SK-N-SH treated with all-trans-retinoic acid at 6 μM for 48 hours (cell line): ENCODE results near the gene PDGFRB.

Experiments used
- ATAC-seq: fragments of 200-7000 bp; cut with Tn5 transposase; 3 replicates; pipeline ENCODE4 v1.9.1; 2020; ENCODE audit warnings: mild to moderate bottlenecking, moderate library complexity
- ARNTL ChIP-seq: fragments of 450-650 bp; formaldehyde crosslinking; IDR thresholded peaks from 2 replicates; pipeline ENCODE4 v1.5.0; 2020; ENCODE audit warnings: low read depth, mild to moderate bottlenecking, moderate library complexity, borderline replicate concordance
- BACH2 ChIP-seq: fragments of 250-450 bp; sonication (Bioruptor Pico); IDR thresholded peaks from 2 replicates; pipeline ENCODE4 v1.9.0; 2021; ENCODE audit warnings: mild to moderate bottlenecking, borderline replicate concordance
- CSDC2 ChIP-seq: fragments of 250-450 bp; sonication (Bioruptor Pico); IDR thresholded peaks from 2 replicates; pipeline ENCODE4 v1.5.0; 2020; ENCODE audit warnings: mild to moderate bottlenecking, moderate library complexity
- ESRRG ChIP-seq: fragments of 250-450 bp; sonication (Bioruptor Pico); IDR thresholded peaks from 2 replicates; pipeline ENCODE4 v1.6.1; 2021; ENCODE audit warnings: mild to moderate bottlenecking
- ISL1 ChIP-seq: fragments of 250-450 bp; sonication (Bioruptor Pico); IDR thresholded peaks from 2 replicates; pipeline ENCODE4 v2.1.2; 2022; ENCODE audit warnings: mild to moderate bottlenecking, moderate library complexity
- OSR1 ChIP-seq: fragments of 250-450 bp; sonication (Bioruptor Pico); IDR thresholded peaks from 2 replicates; pipeline ENCODE4 v1.8.0; 2022; ENCODE audit warnings: moderate library complexity, mild to moderate bottlenecking, inconsistent platforms
- PPARA ChIP-seq: fragments of 250-450 bp; sonication (Bioruptor Pico); IDR thresholded peaks from 2 replicates; pipeline ENCODE4 v1.5.0; 2020; ENCODE audit warnings: mild to moderate bottlenecking, borderline replicate concordance
- RARB ChIP-seq: fragments of 250-450 bp; sonication (Bioruptor Pico); IDR thresholded peaks from 2 replicates; pipeline ENCODE4 v1.8.0; 2021; ENCODE audit warnings: mild to moderate bottlenecking, moderate library complexity
- SNAI2 ChIP-seq: fragments of 250-450 bp; sonication (Bioruptor Pico); IDR thresholded peaks from 2 replicates; pipeline ENCODE4 v1.5.0; 2020; ENCODE audit warnings: mild to moderate bottlenecking, moderate library complexity
- TOX ChIP-seq: fragments of 250-450 bp; sonication (Bioruptor Pico); IDR thresholded peaks from 2 replicates; pipeline ENCODE4 v1.8.0; 2021; ENCODE audit warnings: mild to moderate bottlenecking, moderate library complexity, borderline replicate concordance
- ZC3H10 ChIP-seq: fragments of 250-450 bp; sonication (Bioruptor Pico); IDR thresholded peaks from 2 replicates; pipeline ENCODE4 v1.5.1; 2021; ENCODE audit warnings: mild to moderate bottlenecking, moderate library complexity
- ZFP3 ChIP-seq: fragments of 250-450 bp; sonication (Bioruptor Pico); IDR thresholded peaks from 2 replicates; pipeline ENCODE4 v1.5.0; 2020; ENCODE audit warnings: mild to moderate bottlenecking, moderate library complexity
- ZFP30 ChIP-seq: fragments of 450-650 bp; formaldehyde crosslinking; IDR thresholded peaks from 2 replicates; pipeline ENCODE4 v1.5.0; 2022; ENCODE audit warnings: mild to moderate bottlenecking, moderate library complexity
- ZNF565 ChIP-seq: fragments of 450-650 bp; formaldehyde crosslinking; conservative IDR thresholded peaks from 2 replicates; pipeline ENCODE4 v1.5.0; 2020; ENCODE audit warnings: low read depth, mild to moderate bottlenecking, moderate library complexity
- ZNF70 ChIP-seq: fragments of 450-650 bp; formaldehyde crosslinking; IDR thresholded peaks from 2 replicates; pipeline ENCODE4 v1.5.0; 2020; ENCODE audit warnings: mild to moderate bottlenecking, moderate library complexity
- ZNF8 ChIP-seq: fragments of 450-650 bp; formaldehyde crosslinking; IDR thresholded peaks from 2 replicates; pipeline ENCODE4 v1.5.0; 2020; ENCODE audit warnings: mild to moderate bottlenecking, moderate library complexity
- TF ChIP-seq, protein P1 (sequence below): fragments of 250-450 bp; sonication (Bioruptor Pico); IDR thresholded peaks from 2 replicates; pipeline ENCODE4 v1.8.0; 2021; ENCODE audit warnings: low read depth, mild to moderate bottlenecking, moderate library complexity, borderline replicate concordance
- TF ChIP-seq, protein P2 (sequence below): fragments of 250-450 bp; sonication (Bioruptor Pico); IDR thresholded peaks from 2 replicates; pipeline ENCODE4 v1.5.1; 2021; ENCODE audit warnings: mild to moderate bottlenecking, moderate library complexity
- TF ChIP-seq, protein P3 (sequence below): fragments of 250-450 bp; sonication (Bioruptor Pico); IDR thresholded peaks from 2 replicates; pipeline ENCODE4 v1.5.0; 2020; ENCODE audit warnings: mild to moderate bottlenecking, moderate library complexity

The PDGFRB gene

DNA sequence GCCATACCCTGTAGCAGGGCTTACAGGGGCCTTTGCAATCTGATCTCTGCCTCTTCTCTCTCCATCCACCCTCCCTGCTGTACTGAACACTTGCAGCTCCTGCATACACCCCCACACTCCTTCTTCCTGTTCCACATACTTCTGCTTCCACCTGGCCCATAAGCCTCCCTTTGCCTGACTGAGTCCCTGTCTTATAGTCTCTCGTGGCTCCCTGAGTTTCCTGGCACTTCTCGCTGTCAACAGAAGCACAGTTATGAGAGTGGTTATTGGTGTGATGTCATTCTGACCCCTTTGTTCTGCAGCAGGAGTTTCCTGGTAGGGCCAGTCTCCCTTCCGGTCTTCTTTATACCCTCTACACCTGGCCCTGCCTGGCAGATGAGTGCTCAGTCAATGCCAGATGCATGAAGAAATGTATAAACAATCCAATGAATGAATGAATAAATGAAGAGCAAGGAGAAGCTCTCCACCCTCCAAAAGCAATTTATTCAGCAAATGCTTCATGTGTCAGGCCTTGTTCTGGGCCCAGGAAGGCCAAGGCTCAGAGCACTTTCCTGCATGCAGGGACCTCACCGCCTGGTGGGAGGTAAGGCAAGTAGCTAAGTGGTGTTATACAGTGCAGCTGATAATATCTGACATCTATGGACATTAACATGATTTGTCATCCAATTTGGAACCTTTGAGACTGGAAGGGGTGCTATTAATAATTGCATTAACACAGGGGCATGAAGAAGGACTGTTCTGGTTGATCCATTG lies 48.8 kb downstream of the PDGFRB start:
- TF ChIP-seq CSDC2 (CRISPR knock-in tag), result no peak
- TF ChIP-seq SNAI2 (CRISPR knock-in tag), result no peak
- no peak for TF ChIP-seq ZNF565 (CRISPR knock-in tag)

DNA sequence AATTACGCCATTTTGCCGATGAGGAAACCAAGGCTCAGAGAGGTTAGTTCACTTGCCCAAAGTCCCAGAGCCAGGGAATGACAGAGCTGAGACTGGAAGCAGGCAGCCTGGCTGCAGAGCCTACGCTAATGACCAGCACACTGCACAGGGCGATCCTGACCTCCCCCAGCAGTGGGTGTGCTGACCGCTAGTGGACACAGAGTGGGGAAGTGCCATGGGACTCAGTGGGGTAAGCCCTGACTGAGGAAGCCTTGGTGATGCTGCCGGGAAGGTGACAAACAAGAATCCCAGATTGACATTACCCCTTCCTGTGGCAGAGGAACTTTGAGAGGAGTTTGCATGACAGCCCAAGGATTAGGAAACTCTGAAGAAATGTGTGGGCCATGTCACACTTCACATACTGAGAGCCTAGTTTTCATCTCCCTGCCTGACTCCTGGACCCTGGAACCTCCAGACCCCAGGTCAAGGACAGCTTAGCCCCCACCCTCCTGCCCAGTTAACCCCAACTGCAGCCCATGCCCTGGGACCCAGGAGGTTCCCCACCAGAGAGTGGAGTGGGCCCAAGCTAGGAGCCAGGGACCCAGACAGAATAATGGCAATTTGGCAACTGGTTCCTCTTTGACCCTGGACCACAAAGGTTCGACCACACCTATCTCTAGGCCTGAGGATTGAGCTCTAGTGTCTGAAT lies 49.6 kb downstream of the PDGFRB start:
- no peak for TF ChIP-seq TOX (CRISPR knock-in tag)
- TF ChIP-seq OSR1, result no peak
- no peak for TF ChIP-seq ESRRG (CRISPR knock-in tag)
- no peak for TF ChIP-seq SNAI2 (CRISPR knock-in tag)
- no peak for TF ChIP-seq ZFP30 (CRISPR knock-in tag)
- no peak for TF ChIP-seq ZC3H10 (CRISPR knock-in tag)
- no peak for TF ChIP-seq ZNF70 (CRISPR knock-in tag)
- TF ChIP-seq ZFP3 (CRISPR knock-in tag), result no peak
- TF ChIP-seq, protein P1, sequence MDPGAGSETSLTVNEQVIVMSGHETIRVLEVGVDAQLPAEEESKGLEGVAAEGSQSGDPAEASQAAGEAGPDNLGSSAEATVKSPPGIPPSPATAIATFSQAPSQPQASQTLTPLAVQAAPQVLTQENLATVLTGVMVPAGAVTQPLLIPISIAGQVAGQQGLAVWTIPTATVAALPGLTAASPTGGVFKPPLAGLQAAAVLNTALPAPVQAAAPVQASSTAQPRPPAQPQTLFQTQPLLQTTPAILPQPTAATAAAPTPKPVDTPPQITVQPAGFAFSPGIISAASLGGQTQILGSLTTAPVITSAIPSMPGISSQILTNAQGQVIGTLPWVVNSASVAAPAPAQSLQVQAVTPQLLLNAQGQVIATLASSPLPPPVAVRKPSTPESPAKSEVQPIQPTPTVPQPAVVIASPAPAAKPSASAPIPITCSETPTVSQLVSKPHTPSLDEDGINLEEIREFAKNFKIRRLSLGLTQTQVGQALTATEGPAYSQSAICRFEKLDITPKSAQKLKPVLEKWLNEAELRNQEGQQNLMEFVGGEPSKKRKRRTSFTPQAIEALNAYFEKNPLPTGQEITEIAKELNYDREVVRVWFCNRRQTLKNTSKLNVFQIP (CRISPR knock-in tag), result no peak
- TF ChIP-seq, protein P2, sequence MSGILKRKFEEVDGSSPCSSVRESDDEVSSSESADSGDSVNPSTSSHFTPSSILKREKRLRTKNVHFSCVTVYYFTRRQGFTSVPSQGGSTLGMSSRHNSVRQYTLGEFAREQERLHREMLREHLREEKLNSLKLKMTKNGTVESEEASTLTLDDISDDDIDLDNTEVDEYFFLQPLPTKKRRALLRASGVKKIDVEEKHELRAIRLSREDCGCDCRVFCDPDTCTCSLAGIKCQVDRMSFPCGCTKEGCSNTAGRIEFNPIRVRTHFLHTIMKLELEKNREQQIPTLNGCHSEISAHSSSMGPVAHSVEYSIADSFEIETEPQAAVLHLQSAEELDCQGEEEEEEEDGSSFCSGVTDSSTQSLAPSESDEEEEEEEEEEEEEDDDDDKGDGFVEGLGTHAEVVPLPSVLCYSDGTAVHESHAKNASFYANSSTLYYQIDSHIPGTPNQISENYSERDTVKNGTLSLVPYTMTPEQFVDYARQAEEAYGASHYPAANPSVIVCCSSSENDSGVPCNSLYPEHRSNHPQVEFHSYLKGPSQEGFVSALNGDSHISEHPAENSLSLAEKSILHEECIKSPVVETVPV (CRISPR knock-in tag), result no peak
- TF ChIP-seq PPARA (CRISPR knock-in tag), result no peak
- no peak for TF ChIP-seq BACH2 (CRISPR knock-in tag)
- no peak for TF ChIP-seq ISL1 (CRISPR knock-in tag)
- no peak for TF ChIP-seq ZNF565 (CRISPR knock-in tag)
- TF ChIP-seq RARB (CRISPR knock-in tag), result no peak
- TF ChIP-seq, protein P3, sequence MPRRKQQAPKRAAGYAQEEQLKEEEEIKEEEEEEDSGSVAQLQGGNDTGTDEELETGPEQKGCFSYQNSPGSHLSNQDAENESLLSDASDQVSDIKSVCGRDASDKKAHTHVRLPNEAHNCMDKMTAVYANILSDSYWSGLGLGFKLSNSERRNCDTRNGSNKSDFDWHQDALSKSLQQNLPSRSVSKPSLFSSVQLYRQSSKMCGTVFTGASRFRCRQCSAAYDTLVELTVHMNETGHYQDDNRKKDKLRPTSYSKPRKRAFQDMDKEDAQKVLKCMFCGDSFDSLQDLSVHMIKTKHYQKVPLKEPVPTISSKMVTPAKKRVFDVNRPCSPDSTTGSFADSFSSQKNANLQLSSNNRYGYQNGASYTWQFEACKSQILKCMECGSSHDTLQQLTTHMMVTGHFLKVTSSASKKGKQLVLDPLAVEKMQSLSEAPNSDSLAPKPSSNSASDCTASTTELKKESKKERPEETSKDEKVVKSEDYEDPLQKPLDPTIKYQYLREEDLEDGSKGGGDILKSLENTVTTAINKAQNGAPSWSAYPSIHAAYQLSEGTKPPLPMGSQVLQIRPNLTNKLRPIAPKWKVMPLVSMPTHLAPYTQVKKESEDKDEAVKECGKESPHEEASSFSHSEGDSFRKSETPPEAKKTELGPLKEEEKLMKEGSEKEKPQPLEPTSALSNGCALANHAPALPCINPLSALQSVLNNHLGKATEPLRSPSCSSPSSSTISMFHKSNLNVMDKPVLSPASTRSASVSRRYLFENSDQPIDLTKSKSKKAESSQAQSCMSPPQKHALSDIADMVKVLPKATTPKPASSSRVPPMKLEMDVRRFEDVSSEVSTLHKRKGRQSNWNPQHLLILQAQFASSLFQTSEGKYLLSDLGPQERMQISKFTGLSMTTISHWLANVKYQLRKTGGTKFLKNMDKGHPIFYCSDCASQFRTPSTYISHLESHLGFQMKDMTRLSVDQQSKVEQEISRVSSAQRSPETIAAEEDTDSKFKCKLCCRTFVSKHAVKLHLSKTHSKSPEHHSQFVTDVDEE (CRISPR knock-in tag), result no peak
- TF ChIP-seq ZNF8 (CRISPR knock-in tag), result no peak
- no peak for TF ChIP-seq ARNTL (CRISPR knock-in tag)
- TF ChIP-seq, all 23 proteins: peak for 0
- ATAC-seq, result no peak

More for the DNA sequence above, 48.8 kb downstream of the PDGFRB start:
- ATAC-seq, result peak; percentile 13; the same call in 1 of the 3 replicates

DNA sequence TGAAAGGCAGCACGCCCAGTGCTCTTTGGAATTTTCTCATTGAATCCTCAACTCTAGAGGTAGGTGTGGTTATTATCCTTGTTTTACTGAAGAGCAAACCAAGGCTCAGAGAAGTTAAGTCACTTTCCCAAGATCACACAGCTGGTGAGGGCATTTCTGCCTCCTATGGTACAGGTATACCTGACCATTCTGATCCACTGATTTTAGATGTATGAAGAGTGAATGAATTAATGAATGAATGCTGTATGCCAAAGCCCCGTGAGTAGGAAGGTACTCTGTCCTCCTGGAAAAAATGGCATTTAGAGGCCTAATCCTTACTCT lies 51.1 kb downstream of the PDGFRB start:
- no peak for TF ChIP-seq ZFP3 (CRISPR knock-in tag)
- no peak for ATAC-seq

DNA sequence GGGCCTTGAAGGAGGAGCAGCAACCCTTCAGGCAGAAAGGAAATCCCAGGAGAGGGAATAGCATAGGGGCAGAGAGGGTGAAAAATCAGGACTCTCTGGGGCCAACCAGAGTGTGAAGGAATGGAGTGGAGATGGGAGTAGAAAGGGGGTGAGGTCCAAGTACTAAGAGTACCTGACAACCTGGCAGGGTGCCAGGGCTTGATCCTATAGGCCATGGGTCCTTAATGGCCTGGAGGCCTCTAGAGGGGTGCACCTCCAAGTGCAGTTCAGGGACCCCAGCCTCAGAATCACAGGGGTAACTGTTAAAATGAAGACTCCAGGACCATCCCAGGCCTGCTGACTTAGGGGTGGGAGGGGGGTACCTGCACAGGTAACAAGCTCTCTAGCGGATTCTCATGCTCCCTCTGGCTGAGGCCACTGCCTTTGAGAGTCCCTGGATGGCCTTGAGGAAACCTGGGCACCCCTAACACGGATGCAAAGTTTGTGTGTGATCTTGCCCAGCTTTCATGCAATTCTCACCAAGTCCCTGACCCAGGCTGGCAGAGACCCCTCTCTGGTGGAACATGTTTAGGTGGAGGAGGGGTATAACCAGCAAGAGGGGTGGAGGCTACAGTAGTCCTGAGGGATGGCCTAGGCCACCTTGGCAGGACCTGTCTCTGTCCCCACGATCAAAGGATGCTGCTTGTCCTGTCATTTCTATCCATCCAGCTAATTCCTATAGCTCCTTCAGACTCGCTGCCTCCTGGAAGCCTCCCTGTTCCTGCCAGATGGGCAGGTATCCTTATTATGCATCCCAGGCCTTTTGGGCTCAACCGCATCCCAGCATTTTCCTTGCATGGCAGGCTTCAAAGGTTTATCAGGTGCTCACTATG lies 51.7 kb downstream of the PDGFRB start:
- TF ChIP-seq, protein P2 (CRISPR knock-in tag), result no peak
- TF ChIP-seq SNAI2 (CRISPR knock-in tag) (no peak), OSR1 (no peak)
- ATAC-seq, result no peak
